Vagina (tissue), 2 donors: ENCODE results near the gene SERPIND1.

ENCODE experiments used
- POLR2A ChIP-seq, 2 donors: fragments of 450-650 bp; IDR thresholded peaks; one replicate each; pipeline ENCODE4 v1.6.1; 2017; ENCODE audit warnings: antibody characterized with exemption in 2 of 2, mild to moderate bottlenecking in 2 of 2, moderate library complexity in 2 of 2
- POLR2AphosphoS5 ChIP-seq, 2 donors: sonication (generic); formaldehyde crosslinking; IDR thresholded peaks; one replicate each; pipeline ENCODE4 v1.9.0; 2017; ENCODE audit warnings: antibody characterized with exemption in 2 of 2, mild to moderate bottlenecking in 2 of 2, low read depth in 1 of 2; ENCODE audit not compliant: insufficient read depth in 1 of 2

DNA sequence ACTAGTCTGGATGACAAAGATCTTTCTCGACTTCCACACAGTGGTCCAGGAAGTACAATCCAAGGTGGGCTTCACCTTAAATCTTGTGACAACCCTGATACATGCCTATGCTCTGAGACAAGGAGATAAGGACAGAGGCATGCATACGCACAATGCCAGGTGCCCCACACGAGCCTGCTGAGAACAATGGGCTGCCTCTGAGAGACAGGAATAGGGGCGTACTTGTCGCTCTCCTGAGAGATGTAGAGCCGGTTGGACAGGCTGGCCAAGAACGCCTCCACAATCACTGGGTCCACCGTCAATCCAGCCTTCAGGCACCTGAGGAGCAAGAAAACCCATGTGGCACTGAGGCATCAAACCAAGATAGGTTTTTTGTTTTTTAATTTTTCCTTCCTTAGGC is 25.5 kb downstream of the SERPIND1 start:
- TF ChIP-seq POLR2AphosphoS5 (IDR thresholded peaks at IDR 0.05; ENCODE audit: insufficient read depth in 1 of 2, low read depth in 1 of 2) (no peak), POLR2A (IDR thresholded peaks at IDR 0.05) (no peak)
